ENCODE measurements around the gene MYO18B.
"Not testable (repeated sequence)": the region's sequence is repeated elsewhere in the genome, so short reads cannot be mapped to it uniquely, and the experiment has no call there.

MYO18B gene

DNA sequence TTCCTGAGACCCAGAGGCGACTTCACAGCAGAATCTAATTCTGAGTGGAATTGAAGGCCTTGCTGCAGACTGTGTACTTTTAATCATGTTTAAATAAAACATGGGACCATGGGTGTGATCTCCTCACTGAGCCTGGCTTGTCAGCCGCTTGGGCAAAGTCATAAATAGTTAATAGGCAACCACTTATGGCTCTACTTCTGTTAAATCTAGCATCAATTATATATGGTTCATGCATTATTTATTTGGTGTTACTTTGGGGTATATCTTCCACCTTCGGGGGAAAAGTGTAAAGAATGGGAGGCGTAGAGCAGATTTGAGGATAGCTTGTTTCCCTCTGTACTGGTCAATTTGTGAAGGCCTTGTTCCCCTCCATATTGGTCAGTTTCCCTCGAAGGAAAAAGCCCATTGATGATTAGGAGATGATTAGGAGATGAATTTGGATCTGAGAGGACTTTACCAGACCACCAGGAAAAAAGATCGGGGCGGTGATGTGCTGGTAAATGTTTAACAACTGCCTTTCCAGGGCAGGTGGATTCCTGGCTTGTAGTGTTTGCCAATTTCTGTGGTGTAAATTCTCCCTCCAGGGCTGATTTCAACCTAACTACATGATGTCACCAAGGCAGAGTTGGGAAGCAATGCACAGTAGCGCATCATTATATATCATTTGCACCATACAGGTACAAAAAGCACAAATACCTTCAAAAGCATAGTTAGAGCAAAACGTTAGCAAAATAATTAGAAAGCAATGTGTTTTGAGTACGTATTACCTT is 223.2 kb downstream of the MYO18B start:
- Histone ChIP-seq H3K4me3 (ENCODE audit: insufficient read depth, low read depth, low read length, poor library complexity, severe bottlenecking) (no peak overlapping the region), H3K4me1 (ENCODE audit: control insufficient read depth, insufficient read depth, low read length, poor library complexity, severe bottlenecking) (no peaks in the 10 kb centered on the region), H3K36me3 (ENCODE audit: control insufficient read depth, insufficient read depth, low read length) (no peaks in the 10 kb centered on the region), H3K9me3 (ENCODE audit: control insufficient read depth, low read length) (no peaks in the 10 kb centered on the region), H3K27me3 (replicated peaks; ENCODE audit: control insufficient read depth, insufficient read depth, low read length, poor library complexity, severe bottlenecking) (no peaks in the 10 kb centered on the region), H3K27ac (ENCODE audit: insufficient read depth, low read length, poor library complexity, severe bottlenecking) (no peak overlapping the region)
- no peak for DNase-seq

- no peak for DNase-seq
These were observed 224.5 kb downstream of the MYO18B start for GRCh38 chr22:25966448-25966913.

DNA sequence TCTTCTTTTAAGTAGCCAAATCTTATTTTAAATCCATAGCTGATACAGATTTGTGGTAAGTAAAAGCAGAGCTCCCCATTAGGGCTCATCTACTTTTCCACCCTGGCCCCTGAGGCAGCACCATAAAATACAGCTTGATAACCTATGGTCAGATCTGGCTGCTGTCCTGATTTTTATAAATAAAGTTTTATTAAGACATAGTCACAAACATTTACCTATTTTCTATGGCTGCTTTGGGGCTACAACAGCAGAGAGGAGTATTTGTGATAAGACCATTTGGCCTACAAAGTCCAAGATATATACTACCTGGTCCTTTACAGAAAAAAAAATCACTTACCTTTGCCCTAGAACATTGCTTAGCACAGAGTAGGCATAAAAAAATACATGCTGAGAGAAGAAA is 227.3 kb downstream of the MYO18B start:
- no peak for DNase-seq
- no peak overlapping the region for H3K4me3 ChIP-seq (ENCODE audit: insufficient read depth, low read depth, low read length, poor library complexity, severe bottlenecking)
- no peaks in the 10 kb centered on the region for H3K27me3 ChIP-seq (replicated peaks; ENCODE audit: control insufficient read depth, insufficient read depth, low read length, poor library complexity, severe bottlenecking)
- no peaks in the 10 kb centered on the region for H3K4me1 ChIP-seq (ENCODE audit: control insufficient read depth, insufficient read depth, low read length, poor library complexity, severe bottlenecking)
- no peak overlapping the region for H3K27ac ChIP-seq (ENCODE audit: insufficient read depth, low read length, poor library complexity, severe bottlenecking)
- H3K9me3 ChIP-seq (ENCODE audit: control insufficient read depth, low read length), result no peaks in the 10 kb centered on the region
- H3K36me3 ChIP-seq (ENCODE audit: control insufficient read depth, insufficient read depth, low read length), result no peaks in the 10 kb centered on the region

More at GRCh38 chr22:25966448-25966913, 224.5 kb downstream of the MYO18B start:
- Histone ChIP-seq H3K4me3 (ENCODE audit: insufficient read depth, low read depth, low read length, poor library complexity, severe bottlenecking) (no peak overlapping the region), H3K27me3 (replicated peaks; ENCODE audit: control insufficient read depth, insufficient read depth, low read length, poor library complexity, severe bottlenecking) (no peaks in the 10 kb centered on the region), H3K4me1 (ENCODE audit: control insufficient read depth, insufficient read depth, low read length, poor library complexity, severe bottlenecking) (no peaks in the 10 kb centered on the region), H3K36me3 (ENCODE audit: control insufficient read depth, insufficient read depth, low read length) (no peaks in the 10 kb centered on the region), H3K9me3 (ENCODE audit: control insufficient read depth, low read length) (no peaks in the 10 kb centered on the region), H3K27ac (ENCODE audit: insufficient read depth, low read length, poor library complexity, severe bottlenecking) (no peak overlapping the region)

DNA sequence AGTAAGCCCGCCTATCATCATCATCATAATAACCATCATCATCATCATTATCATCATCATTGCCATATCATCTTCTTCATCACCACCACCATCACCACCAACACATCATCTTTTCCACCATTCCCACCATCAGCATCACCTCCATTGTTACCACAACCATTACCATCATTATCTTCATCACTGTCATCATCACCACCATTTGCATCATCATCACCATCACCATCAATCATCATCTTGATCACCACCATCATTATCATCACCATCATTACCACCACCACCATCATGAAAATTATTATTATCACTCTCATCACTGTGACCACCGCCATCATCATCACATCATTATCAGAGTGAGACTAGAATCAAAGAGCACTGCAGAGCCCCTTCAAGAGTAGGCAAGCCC is 227.9 kb downstream of the MYO18B start:
- no peak for DNase-seq
- no peak overlapping the region for H3K27ac ChIP-seq (ENCODE audit: insufficient read depth, low read length, poor library complexity, severe bottlenecking)
- no peaks in the 10 kb centered on the region for H3K27me3 ChIP-seq (replicated peaks; ENCODE audit: control insufficient read depth, insufficient read depth, low read length, poor library complexity, severe bottlenecking)
- H3K36me3 ChIP-seq (ENCODE audit: control insufficient read depth, insufficient read depth, low read length), result no peaks in the 10 kb centered on the region
- no peak overlapping the region for H3K4me3 ChIP-seq (ENCODE audit: insufficient read depth, low read depth, low read length, poor library complexity, severe bottlenecking)
- H3K9me3 ChIP-seq (ENCODE audit: control insufficient read depth, low read length), result no peaks in the 10 kb centered on the region
- H3K4me1 ChIP-seq (ENCODE audit: control insufficient read depth, insufficient read depth, low read length, poor library complexity, severe bottlenecking), result no peaks in the 10 kb centered on the region

DNA sequence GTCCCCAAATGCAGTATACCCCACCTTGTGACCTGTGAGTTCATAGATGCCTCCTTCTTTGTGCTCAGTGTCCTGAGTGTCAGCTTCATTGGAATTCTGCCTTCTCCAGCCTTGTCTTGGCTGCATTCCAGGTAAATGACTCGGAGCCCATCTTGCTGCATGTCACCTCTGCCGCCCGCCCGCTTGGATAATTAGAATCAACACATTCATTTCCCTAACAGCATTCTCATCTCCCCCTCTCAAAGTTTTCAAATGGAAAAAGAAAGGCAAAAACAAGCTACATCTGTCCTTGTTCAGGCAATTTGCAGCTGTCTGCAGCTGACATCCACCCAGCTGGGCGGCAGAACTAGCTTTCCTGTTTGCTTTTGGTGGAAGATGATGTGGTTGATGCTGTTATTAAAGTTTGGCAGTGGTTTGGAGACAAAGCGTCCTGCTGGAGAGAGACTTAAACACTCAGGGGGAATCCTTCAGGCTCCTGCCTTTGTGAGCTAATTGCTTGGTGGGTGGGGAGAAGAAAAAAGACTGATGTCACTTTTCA is 228.5 kb downstream of the MYO18B start:
- no peaks in the 10 kb centered on the region for H3K9me3 ChIP-seq (ENCODE audit: control insufficient read depth, low read length)
- no peak overlapping the region for H3K4me3 ChIP-seq (ENCODE audit: insufficient read depth, low read depth, low read length, poor library complexity, severe bottlenecking)
- no peaks in the 10 kb centered on the region for H3K36me3 ChIP-seq (ENCODE audit: control insufficient read depth, insufficient read depth, low read length)
- no peaks in the 10 kb centered on the region for H3K4me1 ChIP-seq (ENCODE audit: control insufficient read depth, insufficient read depth, low read length, poor library complexity, severe bottlenecking)
- no peak for DNase-seq
- H3K27me3 ChIP-seq (replicated peaks; ENCODE audit: control insufficient read depth, insufficient read depth, low read length, poor library complexity, severe bottlenecking), result no peaks in the 10 kb centered on the region
- no peak overlapping the region for H3K27ac ChIP-seq (ENCODE audit: insufficient read depth, low read length, poor library complexity, severe bottlenecking)

GRCh38 chr22:25970999-25971811 is 229.2 kb downstream of the MYO18B start:
- no peaks in the 10 kb centered on the region for H3K36me3 ChIP-seq (ENCODE audit: control insufficient read depth, insufficient read depth, low read length)
- no peak overlapping the region for H3K4me3 ChIP-seq (ENCODE audit: insufficient read depth, low read depth, low read length, poor library complexity, severe bottlenecking)
- no peaks in the 10 kb centered on the region for H3K27me3 ChIP-seq (replicated peaks; ENCODE audit: control insufficient read depth, insufficient read depth, low read length, poor library complexity, severe bottlenecking)
- no peaks in the 10 kb centered on the region for H3K9me3 ChIP-seq (ENCODE audit: control insufficient read depth, low read length)
- no peak overlapping the region for H3K27ac ChIP-seq (ENCODE audit: insufficient read depth, low read length, poor library complexity, severe bottlenecking)
- DNase-seq, result no peak
- H3K4me1 ChIP-seq (ENCODE audit: control insufficient read depth, insufficient read depth, low read length, poor library complexity, severe bottlenecking), result no peaks in the 10 kb centered on the region

DNA sequence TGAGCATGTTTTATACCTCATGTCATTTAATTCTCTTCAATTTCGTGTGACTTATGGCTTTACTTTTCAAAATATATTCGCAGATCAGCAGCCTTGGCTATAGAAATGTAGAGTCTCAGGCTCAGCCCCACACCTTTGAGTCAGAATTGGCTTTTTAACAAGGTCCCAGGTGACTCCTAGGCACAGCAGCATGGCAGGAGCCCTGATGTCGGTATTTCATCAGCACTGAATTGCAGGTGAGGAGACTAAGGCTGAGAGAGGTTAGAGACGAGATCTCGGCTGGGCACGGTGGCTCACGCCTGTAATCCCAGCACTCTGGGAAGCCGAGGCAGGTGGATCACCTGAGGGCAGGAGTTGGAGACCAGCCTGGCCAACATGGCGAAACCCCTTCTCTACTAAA is 230.4 kb downstream of the MYO18B start:
- no peak overlapping the region for H3K4me3 ChIP-seq (ENCODE audit: insufficient read depth, low read depth, low read length, poor library complexity, severe bottlenecking)
- H3K36me3 ChIP-seq (ENCODE audit: control insufficient read depth, insufficient read depth, low read length), result no peaks in the 10 kb centered on the region
- no peak overlapping the region for H3K27ac ChIP-seq (ENCODE audit: insufficient read depth, low read length, poor library complexity, severe bottlenecking)
- no peaks in the 10 kb centered on the region for H3K4me1 ChIP-seq (ENCODE audit: control insufficient read depth, insufficient read depth, low read length, poor library complexity, severe bottlenecking)
- no peaks in the 10 kb centered on the region for H3K9me3 ChIP-seq (ENCODE audit: control insufficient read depth, low read length)
- no peaks in the 10 kb centered on the region for H3K27me3 ChIP-seq (replicated peaks; ENCODE audit: control insufficient read depth, insufficient read depth, low read length, poor library complexity, severe bottlenecking)
- no peak for DNase-seq

DNA sequence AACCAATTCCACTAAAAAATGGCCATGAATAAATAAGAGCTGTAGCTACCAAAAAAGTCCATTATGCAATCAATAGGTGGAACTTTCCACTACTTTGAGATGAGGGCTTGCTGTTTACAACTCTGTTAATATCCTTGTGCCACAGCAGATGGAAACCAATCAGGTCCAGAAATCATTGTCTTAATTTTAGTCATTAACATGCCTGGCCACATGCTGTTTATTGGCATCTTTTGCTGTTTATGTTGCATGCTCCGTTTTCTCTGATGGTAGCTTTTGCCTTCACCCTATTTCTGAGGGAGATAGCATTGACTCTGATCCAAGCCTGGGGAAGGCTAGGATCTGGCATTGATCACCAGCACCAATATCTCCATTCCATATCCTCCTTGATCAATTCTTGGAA is 234.4 kb downstream of the MYO18B start:
- Histone ChIP-seq H3K4me1 (ENCODE audit: control insufficient read depth, insufficient read depth, low read length, poor library complexity, severe bottlenecking) (no peaks in the 10 kb centered on the region), H3K9me3 (ENCODE audit: control insufficient read depth, low read length) (no peaks in the 10 kb centered on the region), H3K27ac (ENCODE audit: insufficient read depth, low read length, poor library complexity, severe bottlenecking) (no peak overlapping the region), H3K36me3 (ENCODE audit: control insufficient read depth, insufficient read depth, low read length) (no peaks in the 10 kb centered on the region), H3K4me3 (ENCODE audit: insufficient read depth, low read depth, low read length, poor library complexity, severe bottlenecking) (no peak overlapping the region), H3K27me3 (replicated peaks; ENCODE audit: control insufficient read depth, insufficient read depth, low read length, poor library complexity, severe bottlenecking) (no peaks in the 10 kb centered on the region)
- no peak for DNase-seq

GRCh38 chr22:25979968-25980367 is 238.0 kb downstream of the MYO18B start:
- Histone ChIP-seq H3K27me3 (replicated peaks; ENCODE audit: control insufficient read depth, insufficient read depth, low read length, poor library complexity, severe bottlenecking) (no peaks in the 10 kb centered on the region), H3K4me3 (ENCODE audit: insufficient read depth, low read depth, low read length, poor library complexity, severe bottlenecking) (no peak overlapping the region), H3K4me1 (ENCODE audit: control insufficient read depth, insufficient read depth, low read length, poor library complexity, severe bottlenecking) (no peaks in the 10 kb centered on the region), H3K36me3 (ENCODE audit: control insufficient read depth, insufficient read depth, low read length) (no peaks in the 10 kb centered on the region), H3K9me3 (ENCODE audit: control insufficient read depth, low read length) (no peaks in the 10 kb centered on the region), H3K27ac (ENCODE audit: insufficient read depth, low read length, poor library complexity, severe bottlenecking) (no peak overlapping the region)
- no peak for DNase-seq

GRCh38 chr22:25984911-25985310 is 242.9 kb downstream of the MYO18B start:
- not testable (repeated sequence) for H3K9me3 ChIP-seq (ENCODE audit: control insufficient read depth, low read length); H3K4me3 ChIP-seq (ENCODE audit: insufficient read depth, low read depth, low read length, poor library complexity, severe bottlenecking)

More at GRCh38 chr22:25984911-25985310, 242.9 kb downstream of the MYO18B start:
- DNase-seq; H3K27me3 ChIP-seq (replicated peaks; ENCODE audit: control insufficient read depth, insufficient read depth, low read length, poor library complexity, severe bottlenecking); H3K36me3 ChIP-seq (ENCODE audit: control insufficient read depth, insufficient read depth, low read length); H3K27ac ChIP-seq (ENCODE audit: insufficient read depth, low read length, poor library complexity, severe bottlenecking); H3K4me1 ChIP-seq (ENCODE audit: control insufficient read depth, insufficient read depth, low read length, poor library complexity, severe bottlenecking): not testable (repeated sequence)

All from effector memory CD4-positive, alpha-beta T cell (primary cell).